Left renal pelvis (tissue), 4 donors: ENCODE measurements around the gene RAB11FIP5. TPM values are rescaled to one million over a fixed set of nuclear protein-coding genes. Genes with fewer than 3 reads are reported as not detected.
"Not testable (repeated sequence)": the region's sequence is repeated elsewhere in the genome, so short reads cannot be mapped to it uniquely, and the experiment has no call there.

Source experiments
- DNase-seq, 4 donors: peaks; one replicate each; pipeline ENCODE4 v3.0.0-alpha.2; 2013; ENCODE audit warnings: low read depth in 4 of 4, low spot score in 3 of 4
- polyA plus RNA-seq, 4 donors: library from polyadenylated mRNA; unstranded; fragments of 120-200 nt; gene quantifications; one replicate each; pipeline ENCODE4 v1.2.1, GENCODE V29; 2013; ENCODE audit not compliant: insufficient read length in 4 of 4

RAB11FIP5 gene
- 10 to 100 TPM; 15.6 to 48.1 (median 40.2) TPM for polyA plus RNA-seq

DNA sequence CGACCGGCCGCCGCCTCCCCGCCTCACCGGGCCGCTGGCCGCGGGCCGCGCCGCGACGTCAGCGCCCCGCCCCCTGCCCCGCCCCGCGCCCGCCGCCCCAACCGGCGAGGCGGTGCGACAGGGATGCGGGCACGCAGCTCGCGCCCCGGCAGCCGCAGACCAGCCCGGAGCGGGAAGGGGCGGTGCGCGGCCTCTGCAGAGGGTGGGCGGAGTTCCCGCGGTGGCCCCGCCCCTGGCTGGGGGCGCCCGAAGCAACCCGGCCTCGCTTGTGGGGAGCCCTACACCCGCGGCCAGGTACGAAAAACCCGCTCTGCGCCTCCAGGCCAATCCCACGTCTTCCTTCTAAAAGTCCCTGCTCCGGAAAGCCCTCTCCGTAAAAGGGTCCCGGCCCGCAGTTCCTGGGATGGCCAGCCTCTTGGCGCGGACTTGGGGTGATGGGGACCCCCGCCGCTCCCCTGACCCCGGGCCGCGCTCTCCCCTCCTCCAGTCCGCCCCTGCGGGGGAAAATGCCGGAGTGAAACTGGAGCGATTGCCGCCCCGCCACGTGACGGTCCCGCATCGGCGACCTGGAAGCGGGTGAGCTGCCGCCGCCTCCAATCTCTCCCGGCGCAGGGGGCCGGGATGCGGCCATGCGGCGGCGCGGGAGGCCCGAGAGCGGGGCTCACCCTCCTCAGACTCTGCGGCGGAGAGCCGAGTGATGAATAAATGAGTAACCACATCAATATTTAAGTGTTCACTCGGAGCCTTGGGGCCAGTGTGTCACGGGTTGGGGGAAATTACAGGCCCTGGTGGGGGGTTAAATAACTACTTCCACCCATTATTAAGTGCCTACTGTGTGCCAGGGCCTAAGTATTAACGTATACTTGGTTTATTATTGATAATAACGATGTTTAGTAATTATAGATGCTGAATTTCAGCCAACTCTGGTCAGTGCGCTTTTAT, at the start of gene RAB11FIP5:
RAB11FIP5 (minus strand) TSS at position 36 of the 942 bp plus-strand sequence. CDS start 171 bp downstream, outside the sequence.
- DNase-seq: peak in 2 of 4 donors; percentile 51 to 53

- no peak for DNase-seq
Measured at GRCh38 chr2:73156539-73157124, 43.9 kb upstream of the RAB11FIP5 start.

DNA sequence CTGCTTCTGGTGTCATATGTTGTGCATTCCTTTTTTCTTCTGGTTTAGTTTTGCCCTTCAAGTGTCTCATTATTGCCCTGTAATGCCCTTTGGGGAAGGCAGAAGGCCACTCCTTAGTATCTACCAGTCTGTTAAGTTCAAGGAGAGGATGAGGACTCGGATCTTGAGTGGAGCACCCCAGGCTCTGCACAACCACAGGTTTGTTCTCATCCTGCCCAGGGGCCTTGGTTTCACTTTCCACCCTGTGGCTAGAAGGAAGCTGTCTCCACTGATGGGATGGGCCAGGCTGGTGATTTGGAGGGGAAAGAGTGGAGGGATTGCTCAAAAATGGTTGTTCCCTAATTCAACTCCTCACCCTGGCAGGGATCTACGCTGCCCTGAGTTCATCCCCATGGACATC, 30.2 kb upstream of the RAB11FIP5 start:
- no peak for DNase-seq

DNA sequence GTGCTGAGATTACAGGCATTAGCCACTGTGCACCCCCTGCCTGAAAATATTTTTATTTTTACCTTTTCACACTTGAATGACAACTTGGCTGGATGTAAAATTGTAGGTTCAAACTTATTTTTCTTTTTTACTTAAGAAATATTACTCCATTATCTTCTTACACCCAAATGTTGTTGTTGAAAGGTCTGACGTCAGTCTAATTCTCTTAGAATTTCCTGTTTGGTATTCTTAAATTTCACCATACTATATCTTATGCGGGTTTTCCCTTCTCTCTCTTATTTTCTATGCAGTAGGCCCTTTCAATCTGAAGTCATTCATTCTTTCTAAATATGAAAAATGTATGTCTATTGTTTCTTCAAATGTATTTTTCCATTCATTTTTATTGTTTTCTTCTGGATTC, 29.1 kb upstream of the RAB11FIP5 start:
- DNase-seq: no peak

DNA sequence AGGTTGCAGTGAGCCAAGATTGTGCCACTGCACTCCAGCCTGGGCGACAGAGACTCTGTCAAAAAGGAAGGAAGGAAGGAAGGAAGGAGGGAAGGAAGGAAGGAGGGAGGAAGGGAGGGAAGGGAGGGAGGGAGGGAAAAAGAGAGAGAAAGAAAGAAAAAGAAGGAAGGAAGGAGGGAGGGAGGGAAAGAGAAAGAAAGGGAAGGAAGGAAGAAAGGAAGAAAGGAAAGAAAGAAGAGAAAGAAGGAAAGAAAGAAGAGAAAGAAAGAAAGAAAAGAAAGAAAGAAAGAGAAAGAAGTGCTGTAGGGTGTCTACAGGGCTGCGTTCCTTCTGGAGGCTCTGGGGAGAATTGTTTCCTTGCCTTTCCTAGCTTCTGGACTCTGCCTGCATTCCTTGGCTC, 22.5 kb upstream of the RAB11FIP5 start:
- no peak for DNase-seq

DNA sequence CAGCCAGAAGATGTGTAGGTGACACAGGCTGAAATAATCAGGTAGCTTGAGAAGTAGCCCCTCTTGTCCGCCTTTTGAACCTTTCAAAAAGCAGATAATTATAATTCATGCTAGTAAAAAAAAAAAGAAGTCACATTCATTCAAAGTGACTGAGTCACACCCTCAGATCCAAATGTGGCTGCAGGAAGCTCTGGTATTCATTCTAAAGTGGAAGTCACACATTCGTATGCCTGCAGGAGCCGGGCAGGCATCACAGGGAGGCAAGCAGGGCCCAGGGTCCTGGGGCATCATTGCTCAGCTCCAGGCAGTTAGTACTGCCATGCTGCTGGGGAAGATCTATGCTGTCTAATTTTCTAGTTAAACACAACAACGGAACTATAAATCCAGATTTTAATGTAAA, 21.7 kb upstream of the RAB11FIP5 start:
- no peak for DNase-seq

GRCh38 chr2:73133566-73134197, 20.9 kb upstream of the RAB11FIP5 start:
- DNase-seq: no peak

DNA sequence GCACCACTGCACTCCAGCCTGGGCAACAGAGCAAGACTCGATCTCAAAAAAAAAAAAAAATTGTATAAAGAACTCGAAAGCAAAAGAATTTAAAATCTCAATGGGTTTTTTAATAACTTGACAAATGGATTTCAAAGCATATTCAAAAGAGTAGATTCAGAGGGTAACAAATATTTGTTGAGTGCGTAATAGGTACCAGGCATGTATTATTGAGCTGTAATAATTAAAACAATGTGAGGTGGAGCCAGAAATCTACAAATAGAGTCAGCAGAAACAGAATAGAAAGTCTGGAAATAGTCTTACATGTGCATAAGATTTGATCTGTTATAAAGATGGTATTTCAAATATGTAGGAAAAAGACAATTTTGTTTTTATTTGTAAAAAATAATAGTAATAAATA, 19.1 kb upstream of the RAB11FIP5 start:
- DNase-seq: no peak

GRCh38 chr2:73130790-73131189, 18.0 kb upstream of the RAB11FIP5 start:
- DNase-seq: no peak

GRCh38 chr2:73128841-73129535, 16.2 kb upstream of the RAB11FIP5 start:
- DNase-seq: no peak

- no peak for DNase-seq
Measured at GRCh38 chr2:73122536-73122935, 9.8 kb upstream of the RAB11FIP5 start.

DNA sequence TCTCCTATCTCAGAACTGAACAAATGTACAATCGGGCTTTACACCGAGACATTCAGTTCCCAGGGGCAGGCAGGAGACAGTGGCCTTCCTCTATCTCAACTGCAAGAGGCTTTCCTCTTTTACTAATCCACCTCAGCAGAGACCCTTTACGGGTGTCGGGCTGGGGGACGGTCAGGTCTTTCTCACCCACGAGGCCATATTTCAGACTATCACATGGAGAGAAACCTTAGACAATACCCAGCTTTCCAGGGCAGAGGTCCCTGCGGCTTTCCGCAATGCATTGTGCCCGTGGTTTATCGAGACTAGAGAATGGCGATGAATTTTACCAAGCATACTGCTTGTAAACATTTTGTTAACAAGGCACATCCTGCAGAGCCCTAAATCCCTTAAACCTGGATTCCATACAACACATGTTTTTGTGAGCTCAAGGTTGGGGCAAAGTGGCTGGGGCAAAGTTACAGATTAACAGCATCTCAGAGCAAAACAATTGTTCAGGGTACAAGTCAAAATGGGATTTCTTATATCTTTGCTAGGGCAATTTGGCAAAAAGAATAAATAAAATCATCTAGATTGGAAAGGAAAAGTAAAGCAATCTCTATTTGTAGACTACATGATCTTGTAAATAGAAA, 7.0 kb upstream of the RAB11FIP5 start:
- not testable (repeated sequence) for DNase-seq

GRCh38 chr2:73117441-73117840, 4.7 kb upstream of the RAB11FIP5 start:
- DNase-seq: no peak

DNA sequence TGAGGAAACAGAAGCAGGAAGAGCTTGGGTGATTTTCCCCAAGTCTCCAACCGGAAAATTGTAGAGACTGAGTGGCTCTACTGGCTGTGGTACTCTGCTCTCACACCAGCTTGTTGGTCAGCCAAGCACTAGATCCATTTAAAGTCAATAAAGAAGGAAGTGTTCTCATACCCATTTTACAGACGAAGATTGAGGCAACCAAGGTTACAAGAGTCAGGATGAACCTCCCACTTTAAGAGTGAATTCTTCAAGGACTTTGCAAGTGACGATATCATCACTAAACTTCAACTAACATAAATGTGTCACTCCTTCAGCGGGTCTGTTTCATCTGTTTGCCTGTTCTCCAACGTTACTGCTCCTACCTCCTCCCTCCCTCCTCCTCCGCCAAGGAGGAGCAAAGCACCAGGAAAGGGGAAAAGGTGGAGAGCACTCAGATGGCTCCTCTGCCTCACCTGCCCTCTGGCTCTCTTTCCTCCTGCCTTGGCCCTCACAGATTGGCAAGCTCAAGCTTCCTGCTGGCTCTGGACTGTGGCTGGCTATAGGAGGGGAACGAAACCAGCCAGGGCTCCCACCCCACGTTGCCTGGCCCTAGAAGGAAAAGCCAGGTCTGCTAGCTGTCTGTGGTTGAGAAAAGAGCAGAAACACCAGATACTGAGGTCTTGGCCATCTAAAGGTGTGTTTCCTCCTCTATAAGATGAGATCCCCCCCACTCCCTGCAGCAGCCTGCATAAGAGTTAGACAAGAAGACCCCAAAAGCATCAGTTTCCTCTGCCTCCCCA, 3.6 kb upstream of the RAB11FIP5 start:
- no peak for DNase-seq

GRCh38 chr2:73114273-73114867, 1.6 kb upstream of the RAB11FIP5 start:
- DNase-seq: no peak

DNA sequence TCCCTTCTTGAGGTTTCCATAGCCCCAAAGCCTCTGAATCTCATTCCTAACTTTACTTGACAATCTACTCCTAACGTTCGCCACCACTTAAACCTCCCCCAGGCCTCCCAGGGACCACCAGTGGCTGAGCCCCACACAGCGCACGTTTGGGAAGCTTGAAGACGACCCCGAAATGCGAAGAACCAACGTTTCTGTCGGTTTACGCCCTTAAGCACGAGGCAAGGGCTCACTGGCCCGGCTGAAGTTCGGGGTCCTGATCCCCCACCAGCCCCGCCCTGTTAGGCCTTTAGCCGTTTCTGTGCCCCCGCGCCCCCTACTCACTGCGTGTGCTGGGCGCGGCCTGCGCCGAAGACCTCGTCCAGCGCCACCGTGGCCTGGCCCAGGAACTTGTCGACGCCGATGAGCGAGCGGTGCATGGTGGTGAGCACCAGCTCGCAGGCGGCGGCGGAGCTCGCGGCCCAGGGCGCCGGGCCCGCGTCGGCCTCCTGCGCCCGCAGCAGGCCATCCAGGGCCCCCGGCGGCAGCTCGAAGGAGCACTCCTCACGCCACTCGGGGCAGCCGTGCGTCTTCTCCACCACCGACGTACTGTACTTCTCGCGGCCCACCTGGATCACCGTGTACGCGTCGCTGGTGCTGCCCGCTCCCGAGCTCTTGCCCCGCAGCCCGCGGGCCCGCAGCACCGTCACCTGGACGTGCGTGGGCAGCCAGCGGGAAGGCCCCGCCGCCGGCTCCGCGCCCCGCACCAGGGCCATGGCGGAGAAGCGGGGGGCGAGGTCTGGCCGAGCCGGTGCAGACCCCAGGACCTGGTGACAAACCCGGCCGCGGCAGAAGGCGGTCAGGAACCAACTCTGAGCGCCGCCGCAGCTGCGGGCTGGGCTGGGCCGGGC, 479 bp downstream of the RAB11FIP5 start:
- DNase-seq: no peak

DNA sequence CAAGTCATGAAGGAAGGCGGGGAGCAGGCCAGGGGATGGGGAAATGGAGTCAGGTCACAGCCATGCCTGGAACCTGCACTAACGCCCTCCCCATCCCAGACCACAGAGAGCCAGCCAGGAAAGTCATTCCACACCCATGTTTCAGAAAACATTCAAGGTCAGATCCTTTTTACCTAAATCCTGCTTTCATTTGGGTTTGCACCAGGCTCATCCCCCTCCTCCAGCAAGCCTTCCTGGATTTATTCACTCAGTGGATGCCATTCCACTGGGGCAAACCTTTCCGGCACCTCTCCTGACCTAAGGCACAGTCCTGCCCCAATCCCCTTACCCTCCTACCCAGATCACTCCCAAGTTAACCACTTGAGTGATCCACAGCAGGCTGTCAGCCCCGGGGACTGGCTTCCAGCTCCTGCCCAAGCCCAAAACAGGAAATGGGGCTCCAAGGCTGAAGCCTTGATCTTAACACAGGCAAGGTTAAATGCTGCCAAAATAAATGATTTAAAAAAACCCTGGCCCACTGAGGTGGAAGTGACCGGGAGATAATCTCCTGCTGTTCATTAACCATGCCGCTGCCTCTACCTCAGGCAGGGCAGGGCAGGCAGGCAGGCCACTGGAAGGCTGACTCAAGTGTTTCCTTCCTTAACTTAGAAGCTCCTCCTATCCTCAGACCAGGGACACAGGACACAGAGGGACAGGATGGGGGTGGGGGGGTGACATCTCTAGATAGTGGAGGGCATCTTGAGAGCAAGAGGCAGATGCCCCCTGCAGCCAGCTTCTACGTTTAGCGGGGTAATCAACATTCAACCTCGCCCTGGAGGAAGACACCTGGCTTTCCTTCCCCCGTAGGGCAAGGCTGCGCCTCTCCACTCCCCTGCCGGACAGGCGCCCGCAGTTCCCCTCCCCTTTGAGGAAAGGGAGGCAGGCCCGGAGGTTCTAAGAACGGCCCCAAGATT, 1.4 kb downstream of the RAB11FIP5 start:
- no peak for DNase-seq
